Measurements from ENCODE around the gene STAT2.

DNA sequence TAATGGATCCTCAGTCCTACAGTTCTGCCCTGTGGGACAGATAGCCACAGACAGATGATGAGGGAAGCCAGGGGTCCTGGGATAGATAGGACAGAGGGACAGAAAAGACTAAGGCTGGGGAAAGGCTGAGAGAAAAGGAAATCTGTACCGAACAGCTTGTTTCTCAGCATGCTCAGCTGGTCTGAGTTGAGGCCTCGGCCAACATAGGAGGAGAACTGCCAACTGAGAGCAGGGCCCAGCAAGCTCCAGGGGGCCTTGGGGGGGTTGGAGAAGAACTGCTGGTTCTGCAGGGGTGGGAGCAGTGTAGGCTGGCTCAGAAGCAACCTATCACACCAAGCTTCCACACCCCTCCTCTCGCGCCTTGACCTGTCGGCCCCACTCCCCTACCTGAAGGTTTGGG, 11.1 kb downstream of the STAT2 start:
- no peak for TF ChIP-seq EZH2 (IDR thresholded peaks at IDR 0.05)
- TF ChIP-seq POLR2AphosphoS5 (IDR thresholded peaks at IDR 0.05; ENCODE audit: borderline replicate concordance, low read depth, low read length), result no peak
- TF ChIP-seq FOXP2 (optimal IDR thresholded peaks at IDR 0.05; ENCODE audit: control extremely low read depth, extremely low read length, insufficient read depth), result no peak

All from SK-N-MC (cell line).